ENCODE data around the gene AKAP8.
"Not testable (repeated sequence)": the region's sequence is repeated elsewhere in the genome, so short reads cannot be mapped to it uniquely, and the experiment has no call there.

The AKAP8 gene

GRCh38 chr19:15379083-15379998, at the start of gene AKAP8:
AKAP8 (minus strand) TSS chr19:15379787; CDS start chr19:15379731, 56 bp downstream.
- peak; percentile 97 for DNase-seq (ENCODE audit: low read depth in 2 of 2)

GRCh38 chr19:15427991-15428471, 48.4 kb upstream of the AKAP8 start:
- no peak for DNase-seq (ENCODE audit: low read depth in 2 of 2)

DNA sequence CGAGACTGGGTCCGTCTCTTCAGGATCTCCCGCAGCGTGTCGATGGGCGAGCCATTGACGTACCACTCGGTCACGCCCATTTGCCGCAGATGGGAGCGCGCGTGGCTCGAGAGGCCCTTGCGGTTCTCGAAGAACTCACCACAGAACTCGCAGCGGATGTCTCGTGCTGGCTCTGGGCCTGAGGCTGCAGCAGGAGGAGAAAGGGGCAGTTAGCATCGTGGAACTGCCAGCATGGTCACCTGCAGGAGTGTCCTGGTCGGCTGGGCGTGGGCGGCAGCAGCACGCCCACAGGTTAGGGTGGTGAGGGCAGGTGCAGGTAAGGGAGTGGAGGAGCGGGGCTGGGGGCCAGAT, 47.7 kb upstream of the AKAP8 start:
- DNase-seq (ENCODE audit: low read depth in 2 of 2), result no peak

DNA sequence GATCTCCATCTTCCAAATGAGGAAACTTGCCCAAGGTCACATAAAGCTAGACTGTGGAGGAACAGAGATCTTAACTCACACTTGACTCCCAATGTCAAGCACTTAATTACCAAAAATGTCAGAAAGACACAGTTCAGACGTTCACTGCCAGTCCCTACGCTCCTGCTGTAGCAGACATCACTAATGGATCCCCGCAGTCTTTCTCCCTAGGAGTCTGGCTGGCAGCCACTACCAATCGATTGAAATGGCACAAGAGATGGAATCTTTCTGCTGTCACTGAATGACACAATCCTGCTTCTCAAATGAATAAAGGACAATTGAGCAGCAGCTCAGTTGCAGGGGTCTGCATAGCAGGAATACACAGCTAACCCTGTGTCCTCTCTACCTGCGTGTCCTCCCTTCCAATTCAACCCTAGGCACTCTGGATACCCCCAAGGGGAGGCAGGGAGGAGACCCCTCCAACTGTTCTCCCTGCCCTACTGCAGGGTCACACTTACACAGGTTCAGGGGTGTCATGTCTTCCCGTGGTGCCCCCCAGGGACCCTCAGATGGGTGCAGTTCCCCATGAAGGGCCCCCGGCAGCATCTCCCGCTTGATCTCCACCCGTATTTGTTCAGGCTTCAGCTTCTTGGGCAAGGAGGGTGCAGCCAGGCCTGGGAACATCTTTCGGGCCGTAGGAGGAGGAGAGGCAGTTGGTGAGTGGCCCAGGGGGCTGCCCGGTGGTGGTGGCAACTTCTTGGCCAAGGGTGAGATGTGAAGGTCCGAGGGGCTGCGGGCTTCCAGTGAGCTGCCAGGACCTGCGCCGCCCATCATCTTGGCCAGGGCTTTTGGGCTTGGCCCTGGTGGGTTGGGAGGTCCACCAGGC, 47.1 kb upstream of the AKAP8 start:
- no peak for DNase-seq (ENCODE audit: low read depth in 2 of 2)

GRCh38 chr19:15425321-15425950, 45.8 kb upstream of the AKAP8 start:
- DNase-seq (ENCODE audit: low read depth in 2 of 2), result no peak

GRCh38 chr19:15424692-15425272, 45.2 kb upstream of the AKAP8 start:
- no peak for DNase-seq (ENCODE audit: low read depth in 2 of 2)

- DNase-seq (ENCODE audit: low read depth in 2 of 2), result no peak
These were observed 44.5 kb upstream of the AKAP8 start for GRCh38 chr19:15424121-15424520.

- DNase-seq (ENCODE audit: low read depth in 2 of 2), result no peak
These were observed 43.5 kb upstream of the AKAP8 start for GRCh38 chr19:15423130-15423529.

DNA sequence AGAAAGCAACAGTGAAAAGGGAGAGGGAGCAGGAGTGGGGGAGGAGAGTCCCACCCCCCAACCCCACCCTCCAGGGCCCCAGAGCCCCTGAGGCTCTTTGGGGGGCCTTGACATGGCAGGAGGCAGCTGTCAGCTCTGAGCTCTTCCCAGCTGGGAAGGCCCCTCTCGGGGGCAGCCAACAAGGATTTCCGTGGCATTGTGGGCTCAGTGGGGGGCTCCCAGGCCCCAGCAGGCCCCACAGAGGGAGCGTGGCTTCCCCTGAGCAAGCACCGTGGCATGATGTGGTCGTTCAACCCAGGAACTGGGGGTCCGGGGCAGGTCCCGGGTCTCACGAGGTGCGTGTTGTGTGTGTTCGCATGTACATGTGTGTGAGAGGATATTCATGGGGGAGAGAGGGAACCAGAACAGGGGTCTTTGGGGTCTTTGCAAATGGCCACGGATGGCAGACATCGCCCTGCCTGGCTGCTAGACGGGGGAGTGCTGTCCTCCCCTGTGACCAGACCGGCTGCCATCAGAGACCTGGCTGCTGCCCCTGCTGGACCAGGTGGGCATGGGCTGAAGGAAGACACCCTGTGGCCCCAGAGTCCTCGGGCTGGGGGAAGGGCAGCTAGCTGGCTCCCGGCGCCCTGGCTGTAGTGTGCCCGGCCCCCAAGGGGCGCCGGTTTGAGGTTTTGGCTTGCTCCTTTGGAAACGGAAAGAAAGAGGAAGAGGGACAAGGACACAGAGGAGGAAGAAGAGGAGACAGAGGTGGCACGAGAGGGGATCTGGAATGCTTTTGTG, 42.9 kb upstream of the AKAP8 start:
- no peak for DNase-seq (ENCODE audit: low read depth in 2 of 2)

GRCh38 chr19:15421721-15422260, 42.2 kb upstream of the AKAP8 start:
- DNase-seq (ENCODE audit: low read depth in 2 of 2), result no peak

GRCh38 chr19:15421136-15421695, 41.6 kb upstream of the AKAP8 start:
- no peak for DNase-seq (ENCODE audit: low read depth in 2 of 2)

DNA sequence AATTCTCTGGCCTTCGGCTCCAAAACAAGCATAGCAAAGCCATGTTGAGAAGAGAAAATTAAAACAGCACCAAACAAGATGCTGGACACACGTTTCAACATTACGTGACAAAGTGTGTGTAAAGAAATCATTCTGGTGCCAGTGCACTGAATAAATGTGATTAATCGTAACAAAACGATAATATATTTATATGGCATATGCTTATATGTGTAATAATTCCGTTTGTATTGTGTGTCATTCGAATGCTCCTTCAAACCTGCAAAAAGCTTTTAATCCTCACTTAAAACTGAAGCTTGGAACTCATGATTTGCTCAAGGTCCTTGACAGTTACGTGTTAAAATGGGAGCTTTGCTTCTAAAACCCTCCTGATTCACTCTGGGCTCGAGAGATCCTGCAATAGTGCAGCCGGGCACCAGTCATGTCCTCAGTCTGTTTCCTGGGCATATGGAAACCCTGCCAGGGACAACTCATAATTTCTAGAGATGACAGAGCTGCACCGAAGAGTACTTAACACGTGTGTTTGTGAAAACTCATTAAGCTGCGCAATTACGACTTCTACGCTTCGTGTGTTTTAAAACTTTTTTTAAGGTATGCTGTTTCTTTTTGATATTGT, 39.9 kb upstream of the AKAP8 start:
- DNase-seq (ENCODE audit: low read depth in 2 of 2), result no peak

- peak; percentile 98 for DNase-seq (ENCODE audit: low read depth in 2 of 2)
These were observed 39.2 kb upstream of the AKAP8 start, which contains the start of gene AKAP8L for GRCh38 chr19:15418579-15419412. AKAP8L (minus strand) TSS chr19:15418988; CDS start chr19:15418923, 65 bp downstream.

- no peak for DNase-seq (ENCODE audit: low read depth in 2 of 2)
These were observed 38.6 kb upstream of the AKAP8 start for GRCh38 chr19:15418231-15418578.

DNA sequence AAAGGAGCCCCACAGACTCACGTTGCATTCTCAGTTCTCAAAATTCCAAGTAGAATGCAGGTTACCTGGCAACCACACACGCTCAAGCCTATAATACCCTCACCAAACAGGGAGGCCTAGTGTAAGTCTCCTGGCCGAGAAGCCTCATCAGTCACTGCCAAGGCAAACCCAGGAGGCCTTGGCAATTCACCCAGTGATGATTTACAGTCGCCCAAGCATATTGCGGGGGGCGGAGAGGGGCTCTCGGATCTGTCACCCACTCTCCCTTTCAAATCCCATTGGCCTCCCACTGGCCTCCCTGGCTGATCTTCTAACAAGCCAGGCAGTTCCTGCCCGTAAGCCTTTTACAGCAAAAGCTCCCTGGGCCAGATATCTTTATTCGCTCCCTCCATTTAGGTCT, 38.1 kb upstream of the AKAP8 start:
- no peak for DNase-seq (ENCODE audit: low read depth in 2 of 2)

- DNase-seq (ENCODE audit: low read depth in 2 of 2), result no peak
These were observed 33.2 kb upstream of the AKAP8 start for GRCh38 chr19:15412832-15413231.

DNA sequence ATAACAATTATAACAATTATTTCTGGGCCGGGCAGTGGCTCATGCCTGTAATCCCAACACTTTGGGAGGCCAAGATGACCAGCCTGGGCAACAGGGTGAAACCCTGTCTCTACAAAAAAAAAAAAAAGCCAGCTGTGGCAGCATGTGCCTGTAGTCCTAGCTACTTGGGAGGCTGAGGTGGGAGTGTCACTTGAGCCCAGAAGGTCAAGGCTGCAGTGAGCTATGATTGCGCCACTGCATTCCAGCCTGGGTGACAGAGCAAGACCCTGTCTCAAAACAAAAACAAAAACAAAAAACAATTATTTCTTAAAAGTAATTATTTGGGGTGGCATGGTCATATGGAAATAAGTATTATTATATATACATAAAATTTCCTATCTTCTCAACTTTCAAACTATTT, 31.8 kb upstream of the AKAP8 start:
- DNase-seq (ENCODE audit: low read depth in 2 of 2), result not testable (repeated sequence)

DNA sequence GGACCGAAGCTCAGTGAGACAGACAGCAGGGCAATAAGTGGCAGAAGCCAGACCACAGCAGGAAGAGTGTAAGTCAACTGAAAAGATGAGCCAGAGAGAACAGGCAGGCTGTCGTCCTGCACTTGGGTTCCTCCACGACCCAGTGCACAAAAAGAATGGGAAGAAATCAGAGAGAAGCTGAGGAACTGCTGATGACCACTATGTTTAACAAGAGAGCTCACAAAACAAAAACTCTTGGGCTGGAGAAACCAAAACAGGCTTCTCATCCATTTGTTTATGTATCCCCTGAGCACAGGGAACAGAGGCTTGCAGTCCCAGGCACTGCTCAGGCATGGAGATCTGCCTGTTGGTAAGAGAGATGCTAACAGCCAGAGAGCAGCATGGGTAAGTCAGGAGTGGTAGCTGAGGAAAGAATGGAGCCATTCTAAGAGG, 25.2 kb upstream of the AKAP8 start:
- DNase-seq (ENCODE audit: low read depth in 2 of 2), result no peak

All from stimulated activated CD4-positive, alpha-beta T cell treated with anti-CD3 and anti-CD28 coated beads, Interleukin-15, amount 100 ng/mL, for 48 hours (primary cell).